Hematopoietic multipotent progenitor cell treated with erythropoietin and hydrocortisone succinate and interleukin-3 and kit ligand, for 6 days (in vitro differentiated cells): ENCODE data around the gene TFAP2B.
A peak's percentile ranks its signal among the peaks of the same experiment; 100 is the strongest.

Source experiments
- DNase-seq: peaks from one replicate; pipeline ENCODE4 v3.0.0-alpha.2; 2015

TFAP2B gene

GRCh38 chr6:50818673-50819072 is at the start of gene TFAP2B:
TSS of gene TFAP2B (plus strand) at chr6:50818871. CDS start at chr6:50818892, 21 bp downstream.
- no peak for DNase-seq

- no peak for DNase-seq
Measured at GRCh38 chr6:50778696-50779095, 40.0 kb upstream of the TFAP2B start.

GRCh38 chr6:50780382-50780781 is 38.3 kb upstream of the TFAP2B start:
- no peak for DNase-seq

GRCh38 chr6:50785921-50786320 is 32.8 kb upstream of the TFAP2B start:
- no peak for DNase-seq

- peak; percentile 79 for DNase-seq
Measured at GRCh38 chr6:50791900-50792508, 26.7 kb upstream of the TFAP2B start.

GRCh38 chr6:50792771-50793170 is 25.9 kb upstream of the TFAP2B start:
- no peak for DNase-seq

GRCh38 chr6:50795574-50795973 is 23.1 kb upstream of the TFAP2B start:
- DNase-seq = no peak

- no peak for DNase-seq
Measured at GRCh38 chr6:50804283-50804682, 14.4 kb upstream of the TFAP2B start.

GRCh38 chr6:50807035-50807434 is 11.6 kb upstream of the TFAP2B start:
- DNase-seq = no peak

GRCh38 chr6:50815436-50816114 is 3.1 kb upstream of the TFAP2B start:
- peak; percentile 49 for DNase-seq

- peak; percentile 88 for DNase-seq
Measured at GRCh38 chr6:50816115-50816675, 2.5 kb upstream of the TFAP2B start.

GRCh38 chr6:50816947-50817645 is 1.6 kb upstream of the TFAP2B start:
- DNase-seq = no peak

GRCh38 chr6:50817646-50817950 is 1.1 kb upstream of the TFAP2B start:
- no peak for DNase-seq

GRCh38 chr6:50818020-50818419 is 651 bp upstream of the TFAP2B start:
- no peak for DNase-seq

- DNase-seq = no peak
Measured at GRCh38 chr6:50819466-50819903, 814 bp downstream of the TFAP2B start.

- no peak for DNase-seq
Measured at GRCh38 chr6:50819904-50820868, 1.5 kb downstream of the TFAP2B start.

GRCh38 chr6:50820869-50821264 is 2.2 kb downstream of the TFAP2B start:
- DNase-seq = no peak

GRCh38 chr6:50821441-50822077 is 2.9 kb downstream of the TFAP2B start:
- DNase-seq = no peak

- no peak for DNase-seq
Measured at GRCh38 chr6:50822078-50822476, 3.4 kb downstream of the TFAP2B start.

GRCh38 chr6:50823094-50823920 is 4.6 kb downstream of the TFAP2B start:
- DNase-seq = no peak

GRCh38 chr6:50824552-50824951 is 5.9 kb downstream of the TFAP2B start:
- no peak for DNase-seq
